ENCODE results near the gene PHF3.

Gene PHF3

GRCh38 chr6:63635588-63636517 lies at the start of gene PHF3:
Gene PHF3, plus strand, starts transcription at chr6:63635802. Its CDS starts 10,750 bp downstream, at chr6:63646552.
- DNase-seq = peak; percentile 69 to 85 (median 80)

GRCh38 chr6:63589952-63590411 lies 45.6 kb upstream of the PHF3 start:
- DNase-seq = no peak

- DNase-seq = no peak
Measured at GRCh38 chr6:63592886-63593285, 42.7 kb upstream of the PHF3 start.

- no peak for DNase-seq
Measured at GRCh38 chr6:63597141-63598048, 38.2 kb upstream of the PHF3 start.

GRCh38 chr6:63598049-63599036 lies 37.3 kb upstream of the PHF3 start:
- peak; percentile 29 to 48 (median 46) for DNase-seq

- no peak for DNase-seq
Measured at GRCh38 chr6:63599243-63599642, 36.4 kb upstream of the PHF3 start.

GRCh38 chr6:63600136-63600535 lies 35.5 kb upstream of the PHF3 start:
- no peak for DNase-seq

- no peak for DNase-seq
Measured at GRCh38 chr6:63609231-63609630, 26.4 kb upstream of the PHF3 start.

GRCh38 chr6:63610944-63611343 lies 24.7 kb upstream of the PHF3 start:
- DNase-seq = no peak

GRCh38 chr6:63611560-63611959 lies 24.0 kb upstream of the PHF3 start:
- no peak for DNase-seq

GRCh38 chr6:63615590-63615989 lies 20.0 kb upstream of the PHF3 start:
- DNase-seq = no peak

GRCh38 chr6:63624091-63624490 lies 11.5 kb upstream of the PHF3 start:
- no peak for DNase-seq

GRCh38 chr6:63630466-63630865 lies 5.1 kb upstream of the PHF3 start:
- no peak for DNase-seq

GRCh38 chr6:63634630-63635029 lies 972 bp upstream of the PHF3 start:
- no peak for DNase-seq

GRCh38 chr6:63635215-63635587 lies 401 bp upstream of the PHF3 start:
- DNase-seq = no peak

GRCh38 chr6:63636518-63637021 lies 968 bp downstream of the PHF3 start:
- peak; percentile 11 to 32 (median 27) for DNase-seq

- no peak for DNase-seq
Measured at GRCh38 chr6:63637865-63638445, 2.4 kb downstream of the PHF3 start.

GRCh38 chr6:63640062-63640461 lies 4.5 kb downstream of the PHF3 start:
- no peak for DNase-seq

- DNase-seq = no peak
Measured at GRCh38 chr6:63643862-63644261, 8.3 kb downstream of the PHF3 start.

- no peak for DNase-seq
Measured at GRCh38 chr6:63644668-63645326, 9.2 kb downstream of the PHF3 start.

GRCh38 chr6:63649269-63649668 lies 13.7 kb downstream of the PHF3 start:
- no peak for DNase-seq
